HG02840 (cell line): ENCODE data around the gene CHD9.
"Not testable (repeated sequence)": the region's sequence is repeated elsewhere in the genome, so short reads cannot be mapped to it uniquely, and the experiment has no call there.

Experiments
- ATAC-seq: cut with Tn5 transposase; IDR thresholded peaks from one replicate; pipeline ENCODE4 v1.9.1; 2021; ENCODE audit warnings: mild to moderate bottlenecking, moderate library complexity, moderate number of reproducible peaks; ENCODE audit not compliant: unreplicated experiment, low FRiP score

The CHD9 gene

GRCh38 chr16:53261276-53261675 is 206.5 kb downstream of the CHD9 start:
- no peak for ATAC-seq

GRCh38 chr16:53262645-53263044 is 207.9 kb downstream of the CHD9 start:
- ATAC-seq = no peak

- no peak for ATAC-seq
Measured at GRCh38 chr16:53266156-53266555, 211.4 kb downstream of the CHD9 start.

- ATAC-seq = not testable (repeated sequence)
Measured at GRCh38 chr16:53278498-53278897, 223.7 kb downstream of the CHD9 start.

- ATAC-seq = no peak
Measured at GRCh38 chr16:53281280-53281679, 226.5 kb downstream of the CHD9 start.

GRCh38 chr16:53281859-53282258 is 227.1 kb downstream of the CHD9 start:
- no peak for ATAC-seq

- no peak for ATAC-seq
Measured at GRCh38 chr16:53282328-53282727, 227.5 kb downstream of the CHD9 start.

GRCh38 chr16:53282975-53283946 is 228.5 kb downstream of the CHD9 start:
- ATAC-seq = no peak

- ATAC-seq = no peak
Measured at GRCh38 chr16:53285236-53285635, 230.4 kb downstream of the CHD9 start.

- ATAC-seq = no peak
Measured at GRCh38 chr16:53290520-53290919, 235.7 kb downstream of the CHD9 start.

GRCh38 chr16:53291757-53292392 is 237.1 kb downstream of the CHD9 start:
- no peak for ATAC-seq

- ATAC-seq = no peak
Measured at GRCh38 chr16:53297477-53297876, 242.7 kb downstream of the CHD9 start.

GRCh38 chr16:53304334-53304733 is 249.5 kb downstream of the CHD9 start:
- ATAC-seq = no peak

- no peak for ATAC-seq
Measured at GRCh38 chr16:53305743-53306142, 251.0 kb downstream of the CHD9 start.

GRCh38 chr16:53309457-53309856 is 254.7 kb downstream of the CHD9 start:
- ATAC-seq = no peak

- no peak for ATAC-seq
Measured at GRCh38 chr16:53320992-53321391, 266.2 kb downstream of the CHD9 start.

- ATAC-seq = no peak
Measured at GRCh38 chr16:53323924-53324323, 269.1 kb downstream of the CHD9 start.

GRCh38 chr16:53330991-53331390 is 276.2 kb downstream of the CHD9 start:
- ATAC-seq = not testable (repeated sequence)

GRCh38 chr16:53334581-53334980 is 279.8 kb downstream of the CHD9 start:
- ATAC-seq = no peak

- ATAC-seq = no peak
Measured at GRCh38 chr16:53337294-53337693, 282.5 kb downstream of the CHD9 start.

- no peak for ATAC-seq
Measured at GRCh38 chr16:53341792-53342191, 287.0 kb downstream of the CHD9 start.

- no peak for ATAC-seq
Measured at GRCh38 chr16:53355064-53355463, 300.3 kb downstream of the CHD9 start.
